Uterus (tissue), 2 donors: ENCODE data around the gene KRT75.

Experiments
- CTCF ChIP-seq, 4 experiments: fragments of 200-600 bp in 2 of 4; fragments of 450-650 bp in 2 of 4; sonication (generic) in 2 of 4; IDR thresholded peaks; one replicate each; pipeline ENCODE4 v1.5.1; 2016 to 2019; ENCODE audit warnings: antibody characterized with exemption in 4 of 4, mild to moderate bottlenecking in 2 of 4, moderate library complexity in 1 of 4
- POLR2A ChIP-seq, 2 donors: fragments of 450-650 bp; IDR thresholded peaks; one replicate each; pipeline ENCODE4 v1.6.1; 2016; ENCODE audit warnings: antibody characterized with exemption in 2 of 2, mild to moderate bottlenecking in 1 of 2, moderate library complexity in 1 of 2

GRCh38 chr12:52401526-52401925, 32.6 kb downstream of the KRT75 start:
- TF ChIP-seq CTCF (IDR thresholded peaks at IDR 0.05) (no peak), POLR2A (IDR thresholded peaks at IDR 0.05) (no peak)
